Ishikawa (cell line): ENCODE measurements around the gene GPC6.

Experiments used
- CEBPB ChIP-seq: IDR thresholded peaks from 2 replicates; pipeline ENCODE4 v1.6.1; 2012
- CREB1 ChIP-seq: IDR thresholded peaks from 2 replicates; pipeline ENCODE4 v1.6.1; 2012; ENCODE audit warnings: low read depth
- EGR1 ChIP-seq: IDR thresholded peaks from 2 replicates; pipeline ENCODE4 v1.6.1; 2012
- EP300 ChIP-seq: IDR thresholded peaks from 2 replicates; pipeline ENCODE4 v1.6.1; 2012; ENCODE audit warnings: borderline replicate concordance
- FOXM1 ChIP-seq: IDR thresholded peaks from 2 replicates; pipeline ENCODE4 v1.6.1; 2012; ENCODE audit warnings: low read depth, borderline replicate concordance
- NFIC ChIP-seq: IDR thresholded peaks from 2 replicates; pipeline ENCODE4 v1.6.1; 2012
- RAD21 ChIP-seq: IDR thresholded peaks from 2 replicates; pipeline ENCODE4 v1.6.1; 2012; ENCODE audit warnings: low read depth
- TAF1 ChIP-seq: IDR thresholded peaks from 2 replicates; pipeline ENCODE4 v1.6.1; 2012; ENCODE audit warnings: low read depth, mild to moderate bottlenecking
- TCF12 ChIP-seq: IDR thresholded peaks from 2 replicates; pipeline ENCODE4 v1.6.1; 2012; ENCODE audit warnings: low read depth
- TEAD4 ChIP-seq: IDR thresholded peaks from 2 replicates; pipeline ENCODE4 v1.6.1; 2012
- YY1 ChIP-seq: IDR thresholded peaks from 2 replicates; pipeline ENCODE4 v1.6.1; 2012; ENCODE audit warnings: low read depth
- ZBTB7A ChIP-seq: IDR thresholded peaks from 2 replicates; pipeline ENCODE4 v1.6.1; 2012; ENCODE audit warnings: low read depth
- TF ChIP-seq, protein P1 (sequence below): IDR thresholded peaks from 2 replicates; pipeline ENCODE4 v1.6.1; 2012; ENCODE audit warnings: low read depth, mild to moderate bottlenecking
- TF ChIP-seq, protein P2 (sequence below): IDR thresholded peaks from 2 replicates; pipeline ENCODE4 v1.6.1; 2012
- TF ChIP-seq, protein P3 (sequence below): IDR thresholded peaks from 2 replicates; pipeline ENCODE4 v1.6.1; 2012

Gene GPC6

DNA sequence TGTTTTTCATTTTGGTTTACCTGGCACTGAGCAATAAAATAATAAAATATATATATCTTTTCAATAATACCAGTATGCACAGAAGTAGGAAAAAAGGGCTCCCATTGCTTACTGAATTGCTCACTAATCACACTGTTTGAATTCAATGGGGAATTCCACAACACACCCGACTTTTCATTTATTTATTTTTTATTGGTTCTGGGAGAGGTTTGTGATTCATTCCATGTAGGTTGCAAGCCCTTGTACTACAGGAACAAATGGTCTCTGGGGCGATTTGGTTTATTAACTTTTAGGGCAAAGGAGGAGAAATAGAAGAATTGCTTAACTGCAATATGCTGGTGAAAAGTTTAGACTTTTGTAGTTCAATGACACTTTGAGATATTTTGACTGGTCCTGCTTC is 1045.4 kb downstream of the GPC6 start:
- TF ChIP-seq CEBPB (no peak), ZBTB7A (no peak), YY1 (no peak), TEAD4 (no peak), RAD21 (no peak), EP300 (no peak), FOXM1 (no peak), TAF1 (no peak), TCF12 (no peak), CREB1 (no peak), NFIC (no peak), EGR1 (no peak)
- TF ChIP-seq, protein P1, sequence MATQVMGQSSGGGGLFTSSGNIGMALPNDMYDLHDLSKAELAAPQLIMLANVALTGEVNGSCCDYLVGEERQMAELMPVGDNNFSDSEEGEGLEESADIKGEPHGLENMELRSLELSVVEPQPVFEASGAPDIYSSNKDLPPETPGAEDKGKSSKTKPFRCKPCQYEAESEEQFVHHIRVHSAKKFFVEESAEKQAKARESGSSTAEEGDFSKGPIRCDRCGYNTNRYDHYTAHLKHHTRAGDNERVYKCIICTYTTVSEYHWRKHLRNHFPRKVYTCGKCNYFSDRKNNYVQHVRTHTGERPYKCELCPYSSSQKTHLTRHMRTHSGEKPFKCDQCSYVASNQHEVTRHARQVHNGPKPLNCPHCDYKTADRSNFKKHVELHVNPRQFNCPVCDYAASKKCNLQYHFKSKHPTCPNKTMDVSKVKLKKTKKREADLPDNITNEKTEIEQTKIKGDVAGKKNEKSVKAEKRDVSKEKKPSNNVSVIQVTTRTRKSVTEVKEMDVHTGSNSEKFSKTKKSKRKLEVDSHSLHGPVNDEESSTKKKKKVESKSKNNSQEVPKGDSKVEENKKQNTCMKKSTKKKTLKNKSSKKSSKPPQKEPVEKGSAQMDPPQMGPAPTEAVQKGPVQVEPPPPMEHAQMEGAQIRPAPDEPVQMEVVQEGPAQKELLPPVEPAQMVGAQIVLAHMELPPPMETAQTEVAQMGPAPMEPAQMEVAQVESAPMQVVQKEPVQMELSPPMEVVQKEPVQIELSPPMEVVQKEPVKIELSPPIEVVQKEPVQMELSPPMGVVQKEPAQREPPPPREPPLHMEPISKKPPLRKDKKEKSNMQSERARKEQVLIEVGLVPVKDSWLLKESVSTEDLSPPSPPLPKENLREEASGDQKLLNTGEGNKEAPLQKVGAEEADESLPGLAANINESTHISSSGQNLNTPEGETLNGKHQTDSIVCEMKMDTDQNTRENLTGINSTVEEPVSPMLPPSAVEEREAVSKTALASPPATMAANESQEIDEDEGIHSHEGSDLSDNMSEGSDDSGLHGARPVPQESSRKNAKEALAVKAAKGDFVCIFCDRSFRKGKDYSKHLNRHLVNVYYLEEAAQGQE, result no peak
- TF ChIP-seq, protein P2, sequence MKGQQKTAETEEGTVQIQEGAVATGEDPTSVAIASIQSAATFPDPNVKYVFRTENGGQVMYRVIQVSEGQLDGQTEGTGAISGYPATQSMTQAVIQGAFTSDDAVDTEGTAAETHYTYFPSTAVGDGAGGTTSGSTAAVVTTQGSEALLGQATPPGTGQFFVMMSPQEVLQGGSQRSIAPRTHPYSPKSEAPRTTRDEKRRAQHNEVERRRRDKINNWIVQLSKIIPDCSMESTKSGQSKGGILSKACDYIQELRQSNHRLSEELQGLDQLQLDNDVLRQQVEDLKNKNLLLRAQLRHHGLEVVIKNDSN, result no peak
- TF ChIP-seq, protein P3, sequence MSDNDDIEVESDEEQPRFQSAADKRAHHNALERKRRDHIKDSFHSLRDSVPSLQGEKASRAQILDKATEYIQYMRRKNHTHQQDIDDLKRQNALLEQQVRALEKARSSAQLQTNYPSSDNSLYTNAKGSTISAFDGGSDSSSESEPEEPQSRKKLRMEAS, result no peak

DNA sequence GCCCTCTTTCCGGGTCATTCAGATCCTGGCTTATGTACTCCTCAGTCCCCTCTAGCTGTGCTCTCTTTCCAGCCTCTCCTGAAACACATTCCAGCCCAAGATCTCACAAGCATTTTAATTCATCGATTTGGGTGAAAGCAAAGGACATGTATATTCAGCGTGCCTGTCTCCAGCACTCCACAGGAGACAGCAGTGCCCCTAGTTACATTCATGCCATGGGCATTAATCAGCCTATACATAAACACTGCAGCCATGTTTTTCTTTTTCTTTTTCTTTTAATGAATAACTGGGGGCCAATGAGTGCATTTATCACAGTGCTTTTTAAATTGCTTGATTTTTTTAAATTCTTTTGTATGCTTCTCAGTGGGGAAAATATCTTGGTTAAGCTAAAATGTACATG is 1053.7 kb downstream of the GPC6 start:
- no peak for TF ChIP-seq TAF1
- no peak for TF ChIP-seq CREB1
- TF ChIP-seq EP300, result no peak
- no peak for TF ChIP-seq YY1
- TF ChIP-seq, protein P3, result no peak
- no peak for TF ChIP-seq ZBTB7A
- TF ChIP-seq, protein P1, result no peak
- no peak for TF ChIP-seq EGR1

DNA sequence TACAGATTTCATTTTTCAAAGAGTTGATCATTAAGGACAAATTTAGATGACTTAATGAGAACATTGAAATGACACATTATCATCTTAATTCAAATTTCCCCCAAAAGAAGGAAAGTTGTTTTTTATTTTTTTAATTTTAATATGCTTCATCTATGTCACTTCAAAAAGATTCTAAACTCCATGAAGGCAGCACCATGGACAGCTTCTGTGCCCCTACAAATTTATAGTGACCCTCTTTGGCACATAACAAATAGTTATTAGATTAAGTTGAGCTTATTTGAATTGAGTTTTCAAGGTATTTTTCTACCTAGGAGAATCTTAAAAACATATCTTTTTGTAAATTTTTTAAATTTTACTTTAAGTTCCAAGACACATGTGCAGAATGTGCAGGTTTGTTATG is 1054.2 kb downstream of the GPC6 start:
- TF ChIP-seq EGR1 (no peak), TEAD4 (no peak), EP300 (no peak), TCF12 (no peak), TAF1 (no peak)
- TF ChIP-seq, protein P1, result peak; percentile 78

DNA sequence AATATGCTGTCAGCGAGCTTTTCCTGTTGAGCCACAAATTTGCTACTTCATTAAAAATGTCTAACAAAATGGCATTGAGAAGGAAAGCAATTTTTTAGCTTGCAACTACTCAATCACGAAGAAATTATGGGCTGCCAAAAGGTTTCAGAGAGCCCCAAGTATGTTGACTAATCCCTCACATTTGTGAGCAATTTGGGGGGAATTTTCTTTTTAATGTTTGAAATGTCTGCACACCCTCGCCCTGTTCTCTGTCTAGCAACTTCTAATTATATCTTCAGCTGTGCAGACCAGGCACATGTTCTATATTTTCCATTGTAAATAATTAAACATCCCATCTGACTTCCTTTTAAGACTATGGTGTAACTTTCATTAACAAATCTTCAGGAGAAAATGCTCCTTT is 1060.0 kb downstream of the GPC6 start:
- TF ChIP-seq FOXM1 (no peak), TAF1 (no peak), EP300 (no peak), NFIC (no peak), CEBPB (no peak), EGR1 (no peak), ZBTB7A (no peak), TEAD4 (no peak), RAD21 (no peak), CREB1 (no peak), TCF12 (no peak), YY1 (no peak)
- TF ChIP-seq, protein P2, result no peak
- TF ChIP-seq, protein P1, result no peak
- TF ChIP-seq, protein P3, result no peak
